ENCODE measurements around the gene NRDC. TPM values are rescaled to one million over a fixed set of nuclear protein-coding genes. Genes with fewer than 3 reads are reported as not detected.

Gene NRDC
- polyA plus RNA-seq, 1 experiment: 69.2 TPM

- Histone ChIP-seq H3K36me3 (ENCODE audit: control insufficient read depth, insufficient read depth, low read length) (no peaks in the 10 kb centered on the region), H3K4me3 (ENCODE audit: low read depth, low read length) (no peak overlapping the region), H3K27me3 (ENCODE audit: control insufficient read depth, insufficient read depth, low read length) (no peaks in the 10 kb centered on the region)
- ChIA-PET POLR2A (no interaction called here), CTCF (no interaction called here)
- no peak for TF ChIP-seq CTCF (IDR thresholded peaks at IDR 0.05; ENCODE audit: insufficient read depth, low read depth, low read length)
- DNase-seq (ENCODE audit: low read depth): no peak
Measured at GRCh38 chr1:51853360-51853759, 25.2 kb downstream of the NRDC start.

GRCh38 chr1:51851882-51852396, 26.6 kb downstream of the NRDC start:
- H3K4me3 ChIP-seq (ENCODE audit: low read depth, low read length): no peak overlapping the region
- no peak for DNase-seq (ENCODE audit: low read depth)
- no peaks in the 10 kb centered on the region for H3K36me3 ChIP-seq (ENCODE audit: control insufficient read depth, insufficient read depth, low read length)
- TF ChIP-seq CTCF (IDR thresholded peaks at IDR 0.05; ENCODE audit: insufficient read depth, low read depth, low read length): no peak
- CTCF ChIA-PET: interaction anchor here (0.6 kb wide), 1 partner anchor 20 kb away, joined by 3 read pairs; no protein-coding TSS in a partner anchor
- POLR2A ChIA-PET: no interaction called here
- no peaks in the 10 kb centered on the region for H3K27me3 ChIP-seq (ENCODE audit: control insufficient read depth, insufficient read depth, low read length)

DNA sequence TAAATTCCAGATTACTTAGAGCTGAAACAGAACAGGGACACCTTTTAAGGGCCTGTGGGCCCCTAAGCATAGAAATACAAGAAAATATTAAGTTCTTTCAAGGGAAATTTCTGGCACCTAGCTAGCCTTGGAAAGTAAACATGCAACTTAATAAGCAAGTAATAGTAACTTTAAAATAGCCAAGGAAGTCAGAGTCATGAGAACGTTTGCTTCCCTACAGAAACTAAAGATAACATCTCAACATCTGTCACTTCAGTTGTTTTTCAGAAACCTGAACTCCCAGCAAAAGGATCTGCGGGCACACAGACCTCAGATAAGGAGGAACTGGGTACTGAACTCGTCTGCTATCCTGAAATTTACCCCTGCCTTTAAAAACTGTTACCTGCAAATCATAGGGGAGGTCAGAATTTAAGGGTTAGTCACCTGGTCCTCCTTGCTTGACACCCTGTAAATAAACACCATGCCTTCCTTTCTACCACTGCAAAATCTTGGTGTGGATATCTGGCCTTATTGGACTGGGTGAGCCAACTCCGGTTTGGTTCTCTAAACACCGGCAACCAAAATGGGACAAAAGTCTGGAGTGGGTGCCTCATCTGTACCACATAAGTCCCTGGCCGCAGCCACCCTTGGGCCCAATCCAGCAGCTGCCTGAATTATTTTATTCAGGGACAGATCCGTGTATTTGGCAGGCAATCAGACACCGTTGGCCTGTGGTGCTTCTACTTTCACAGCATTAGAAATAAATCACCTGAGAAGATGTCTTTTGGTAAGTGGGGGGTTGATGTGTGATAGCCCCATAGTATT, 27.9 kb downstream of the NRDC start:
- Histone ChIP-seq H3K36me3 (ENCODE audit: control insufficient read depth, insufficient read depth, low read length) (no peaks in the 10 kb centered on the region; the same call in 1 of the 2 replicates), H3K27me3 (ENCODE audit: control insufficient read depth, insufficient read depth, low read length) (no peaks in the 10 kb centered on the region), H3K4me3 (ENCODE audit: low read depth, low read length) (no peak overlapping the region)
- TF ChIP-seq CTCF (IDR thresholded peaks at IDR 0.05; ENCODE audit: insufficient read depth, low read depth, low read length): no peak
- no peak for DNase-seq (ENCODE audit: low read depth)
- CTCF ChIA-PET: no interaction called here
- POLR2A ChIA-PET: interaction anchor here (0.6 kb wide), 1 partner anchor 131 kb away, joined by 4 read pairs; no protein-coding TSS in a partner anchor

DNA sequence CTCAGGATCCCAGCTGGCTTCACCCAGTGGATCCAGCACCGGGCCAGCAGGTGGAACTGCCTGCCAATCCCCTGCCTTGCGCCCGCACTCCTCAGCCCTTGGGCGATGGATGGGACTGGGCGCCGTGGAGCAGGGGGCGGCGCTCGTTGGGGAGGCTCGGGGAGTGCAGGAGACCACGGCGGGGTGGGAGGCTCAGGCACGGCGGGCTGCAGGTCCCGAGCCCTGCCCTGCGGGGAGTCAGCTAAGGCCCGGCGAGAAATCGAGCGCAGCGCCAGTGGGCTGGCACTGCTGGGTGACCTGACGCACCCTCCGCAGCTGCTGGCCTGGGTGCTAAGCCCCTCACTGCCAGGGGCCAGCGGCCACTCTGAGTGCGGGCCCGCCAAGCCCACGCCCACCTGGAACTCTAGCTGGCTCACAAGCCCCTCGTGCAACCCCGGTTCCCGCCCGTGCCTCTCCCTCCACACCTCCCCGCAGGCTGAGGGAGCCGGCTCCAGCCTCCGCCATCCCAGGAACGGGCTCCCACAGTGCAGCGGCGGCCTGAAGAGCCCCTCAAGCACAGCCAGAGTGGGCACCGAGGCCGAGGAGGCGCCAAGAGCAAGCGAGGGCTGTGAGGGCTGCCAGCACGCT, 31.1 kb downstream of the NRDC start:
- Histone ChIP-seq H3K27me3 (ENCODE audit: control insufficient read depth, insufficient read depth, low read length) (no peaks in the 10 kb centered on the region), H3K36me3 (ENCODE audit: control insufficient read depth, insufficient read depth, low read length) (no peaks in the 10 kb centered on the region; the same call in 1 of the 2 replicates), H3K4me3 (ENCODE audit: low read depth, low read length) (no peak overlapping the region)
- no peak for TF ChIP-seq CTCF (IDR thresholded peaks at IDR 0.05; ENCODE audit: insufficient read depth, low read depth, low read length)
- ChIA-PET CTCF (no interaction called here), POLR2A (no interaction called here)
- no peak for DNase-seq (ENCODE audit: low read depth)

- H3K4me3 ChIP-seq (ENCODE audit: low read depth, low read length): no peak overlapping the region
- no peak for DNase-seq (ENCODE audit: low read depth)
- ChIA-PET CTCF (no interaction called here), POLR2A (no interaction called here)
- H3K27me3 ChIP-seq (ENCODE audit: control insufficient read depth, insufficient read depth, low read length): no peaks in the 10 kb centered on the region
- H3K36me3 ChIP-seq (ENCODE audit: control insufficient read depth, insufficient read depth, low read length): peaks cover 2% of the 10 kb centered on the region
- no peak for TF ChIP-seq CTCF (IDR thresholded peaks at IDR 0.05; ENCODE audit: insufficient read depth, low read depth, low read length)
Measured at GRCh38 chr1:51843948-51844347, 34.6 kb downstream of the NRDC start.
